IPS DF 4.7 (cell line): Measurements from ENCODE around the gene CTSK.
"Not testable (repeated sequence)": the region's sequence is repeated elsewhere in the genome, so short reads cannot be mapped to it uniquely, and the experiment has no call there.

Experiments
- DNase-seq: peaks from one replicate; pipeline ENCODE4 v3.0.0-alpha.2; 2013; ENCODE audit warnings: low spot score; ENCODE audit errors: extremely low read depth

Gene CTSK

DNA sequence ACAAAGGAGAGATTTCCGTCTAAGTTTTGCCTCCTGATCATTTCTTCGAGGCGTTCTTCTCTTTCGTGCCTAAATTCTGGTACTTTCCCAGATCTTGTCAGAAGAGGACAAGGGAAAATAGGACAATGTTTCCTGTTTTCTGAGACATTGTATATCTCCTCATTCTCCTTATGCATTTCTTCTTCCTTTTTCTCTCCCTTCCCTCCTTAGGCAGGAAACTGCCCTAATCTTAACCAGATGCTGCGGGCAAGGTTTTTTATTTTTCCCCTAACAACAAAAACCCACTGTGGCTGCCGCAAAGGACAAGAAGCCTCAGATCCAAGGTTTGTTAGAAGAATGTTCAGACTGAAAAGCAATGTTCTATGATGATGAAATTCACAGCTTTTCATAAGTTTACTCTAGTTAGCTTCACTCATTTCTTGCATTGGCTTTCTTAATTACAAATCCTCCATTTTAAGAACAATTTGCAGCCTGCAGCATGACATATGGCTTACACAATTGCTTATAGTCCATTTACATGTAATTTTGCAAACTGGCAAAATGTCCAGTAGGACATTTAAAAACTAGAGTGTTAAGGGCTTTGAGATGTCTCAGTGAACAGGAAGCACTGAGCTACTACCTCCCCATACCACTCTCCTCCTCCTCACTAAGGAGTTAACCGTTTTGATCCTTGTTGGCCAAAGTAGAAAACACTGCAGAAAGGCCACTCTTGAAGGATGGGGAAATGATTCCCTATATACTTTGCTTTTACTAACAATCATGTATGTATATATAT, 624 bp downstream of the CTSK start:
- no peak for DNase-seq

DNA sequence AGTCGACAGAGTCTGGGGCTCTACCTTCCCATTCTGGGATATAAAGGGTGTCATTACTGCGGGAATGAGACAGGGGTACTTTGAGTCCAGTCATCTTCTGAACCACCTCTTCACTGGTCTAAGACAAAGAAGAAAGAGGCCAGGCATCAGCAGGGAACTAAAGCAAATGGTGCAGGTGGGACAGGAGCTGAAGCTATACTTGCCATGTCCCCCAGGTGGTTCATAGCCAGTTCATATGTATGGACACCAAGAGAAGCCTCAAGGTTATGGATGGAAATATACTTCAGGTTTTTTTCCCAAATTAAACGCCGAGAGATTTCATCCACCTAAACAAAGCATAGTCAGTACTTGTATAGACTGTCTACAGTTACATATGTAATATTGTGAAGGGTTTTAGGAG, 2.2 kb downstream of the CTSK start:
- no peak for DNase-seq

DNA sequence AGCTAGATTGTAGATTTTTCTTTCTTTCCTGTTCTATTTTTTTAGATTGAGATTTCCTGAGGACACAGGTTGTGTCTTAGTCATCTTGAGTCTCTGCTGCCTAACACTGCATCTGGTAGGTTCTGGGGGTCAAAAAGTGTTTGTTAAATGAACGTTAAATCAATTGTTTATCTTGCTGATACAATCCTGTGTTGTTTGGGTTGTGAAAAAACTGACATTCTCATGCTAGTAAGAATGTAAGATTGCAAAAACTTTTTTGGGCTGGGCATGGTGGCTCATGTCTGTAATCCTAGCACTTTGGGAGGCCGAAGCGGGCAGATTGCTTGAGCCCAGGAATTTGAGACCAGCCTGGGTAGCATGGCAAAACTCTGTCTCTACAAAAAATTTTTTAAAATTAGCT, 3.4 kb downstream of the CTSK start:
- DNase-seq = no peak

DNA sequence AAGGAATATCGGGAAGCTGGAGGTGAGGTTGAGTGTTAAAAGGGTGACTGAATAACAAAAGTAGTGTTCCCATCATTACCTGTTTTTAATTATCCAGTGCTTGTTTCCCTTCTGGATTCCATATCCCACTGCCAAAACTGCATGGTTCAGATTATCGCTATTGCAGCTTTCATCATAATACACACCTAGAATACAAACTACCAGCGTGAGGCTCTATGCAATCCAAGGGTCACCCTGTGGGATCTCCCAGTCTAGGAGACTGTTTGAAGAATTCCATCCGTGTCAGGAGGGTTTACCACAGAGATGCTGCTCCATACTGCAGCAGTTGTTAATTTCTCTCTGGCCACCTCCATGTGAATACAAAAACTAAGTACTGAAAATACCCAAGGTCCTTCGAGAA, 9.0 kb downstream of the CTSK start:
- DNase-seq = no peak

DNA sequence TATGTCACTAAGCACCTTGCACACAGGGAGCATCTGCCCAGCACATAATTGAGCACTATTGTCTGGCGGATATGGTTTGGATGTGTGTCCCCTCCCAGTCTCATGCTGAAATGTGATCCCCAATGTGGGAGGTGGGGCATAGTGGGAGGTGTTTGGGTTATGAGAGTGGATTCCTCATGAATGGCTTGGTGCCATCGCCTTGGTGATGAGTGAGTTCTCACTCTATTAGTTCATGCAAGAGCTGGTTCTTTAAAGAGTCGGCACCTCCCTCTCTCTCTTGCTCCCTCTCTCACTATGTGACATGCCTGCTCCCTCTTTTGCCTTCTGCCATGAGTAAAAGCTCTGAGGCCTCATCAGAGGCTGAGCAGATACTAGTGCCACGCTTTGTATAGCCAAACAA, 9.5 kb downstream of the CTSK start:
- DNase-seq = no peak

DNA sequence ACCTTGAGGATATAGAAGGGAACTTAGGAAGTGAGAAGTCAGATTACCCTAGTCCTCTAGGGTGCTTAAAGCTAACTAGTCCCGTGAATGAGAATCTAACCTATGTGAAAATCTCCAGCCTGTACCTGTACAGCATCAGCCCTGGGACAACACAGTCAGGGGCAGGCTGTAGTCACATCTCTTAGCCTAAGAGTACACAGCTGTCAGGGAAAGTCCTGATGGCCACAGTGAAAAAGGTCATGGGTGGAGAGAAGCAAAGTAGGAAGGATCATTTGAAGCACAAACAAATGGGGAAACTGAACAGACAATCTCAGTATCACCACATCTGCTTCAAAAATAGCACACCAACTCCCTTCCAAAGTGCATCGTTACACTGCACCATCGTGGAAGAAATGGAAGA, 11.7 kb downstream of the CTSK start:
- DNase-seq = no peak

- not testable (repeated sequence) for DNase-seq
Measured at GRCh38 chr1:150793778-150794177, 14.3 kb downstream of the CTSK start.

DNA sequence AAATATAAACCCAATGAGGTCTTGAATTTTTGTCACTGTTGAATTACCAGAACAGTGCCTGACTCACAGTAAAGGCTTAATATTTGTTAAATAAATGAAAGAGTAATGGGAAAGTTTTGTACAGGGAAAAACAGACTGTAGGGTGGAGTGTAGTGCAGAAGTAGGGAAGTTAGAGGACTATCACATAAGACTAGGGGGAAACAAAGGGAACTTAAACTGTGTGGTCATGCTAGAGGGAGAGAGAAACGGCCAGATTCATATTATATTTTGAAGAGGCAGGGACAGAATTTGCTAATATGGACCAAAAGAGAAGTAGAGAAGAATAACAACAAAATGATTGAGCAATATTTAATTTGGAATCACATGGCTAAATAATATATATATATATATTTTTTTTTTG, 14.8 kb downstream of the CTSK start:
- no peak for DNase-seq

GRCh38 chr1:150791585-150791984, 16.5 kb downstream of the CTSK start:
- no peak for DNase-seq

- DNase-seq = no peak
Measured at GRCh38 chr1:150789396-150789795, 18.7 kb downstream of the CTSK start.

- no peak for DNase-seq
Measured at GRCh38 chr1:150788946-150789345, 19.1 kb downstream of the CTSK start.

- DNase-seq = no peak
Measured at GRCh38 chr1:150787455-150787854, 20.6 kb downstream of the CTSK start.

DNA sequence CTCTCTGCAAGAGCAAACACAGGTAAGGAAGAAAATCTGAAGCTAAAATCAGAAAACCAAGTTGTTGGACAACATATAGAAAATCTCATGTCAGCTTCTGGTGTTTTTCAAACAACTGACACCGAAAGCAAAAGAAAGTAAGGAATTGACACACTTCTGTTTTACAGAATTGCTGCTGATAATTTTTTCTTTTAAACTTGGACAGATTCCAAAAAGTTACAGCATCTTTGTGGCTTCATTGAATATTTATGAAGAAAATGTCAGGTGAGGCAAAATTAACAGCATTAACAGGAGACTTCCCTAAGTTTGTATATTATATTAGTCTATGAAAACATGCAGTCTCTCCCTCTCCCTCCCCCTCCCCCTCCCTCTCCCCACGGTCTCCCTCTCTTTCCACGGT, 27.6 kb downstream of the CTSK start:
- DNase-seq = no peak

- no peak for DNase-seq
Measured at GRCh38 chr1:150778409-150778808, 29.7 kb downstream of the CTSK start.

- no peak for DNase-seq
Measured at GRCh38 chr1:150777544-150777943, 30.5 kb downstream of the CTSK start.

- DNase-seq = not testable (repeated sequence)
Measured at GRCh38 chr1:150775931-150776505, 32.0 kb downstream of the CTSK start.

- no peak for DNase-seq
Measured at GRCh38 chr1:150775276-150775675, 32.8 kb downstream of the CTSK start.

DNA sequence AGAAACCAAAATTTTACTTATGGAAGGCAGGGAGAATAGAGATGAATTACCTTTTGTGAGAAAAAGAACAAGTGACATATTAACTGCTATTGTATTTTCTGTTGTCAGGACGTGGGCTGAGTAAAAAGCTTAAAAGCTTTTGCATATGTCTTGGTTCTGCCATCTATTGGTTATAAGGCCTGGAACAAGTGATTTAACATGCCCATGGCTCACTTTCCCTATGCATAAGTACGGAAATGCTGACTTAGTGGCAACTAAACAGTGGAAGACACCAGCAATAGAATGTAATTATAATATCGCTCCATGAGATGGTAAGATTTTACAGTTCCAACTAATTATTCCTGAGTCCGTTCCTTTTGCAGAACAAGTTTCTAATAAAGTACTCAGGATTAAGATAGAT, 35.7 kb downstream of the CTSK start:
- no peak for DNase-seq

GRCh38 chr1:150767704-150768103, 40.4 kb downstream of the CTSK start:
- not testable (repeated sequence) for DNase-seq

GRCh38 chr1:150765977-150766301, 42.1 kb downstream of the CTSK start:
- not testable (repeated sequence) for DNase-seq

GRCh38 chr1:150765296-150765976, 42.6 kb downstream of the CTSK start, which contains the start of gene CTSS:
Gene CTSS, minus strand, starts transcription at chr1:150765778. Its CDS starts 1,015 bp downstream, at chr1:150764763.
- DNase-seq = no peak

- no peak for DNase-seq
Measured at GRCh38 chr1:150764617-150765101, 43.4 kb downstream of the CTSK start.

- DNase-seq = no peak
Measured at GRCh38 chr1:150763018-150763417, 45.0 kb downstream of the CTSK start.
